ENCODE data around the gene PWWP2B.

- TF ChIP-seq, protein P1, sequence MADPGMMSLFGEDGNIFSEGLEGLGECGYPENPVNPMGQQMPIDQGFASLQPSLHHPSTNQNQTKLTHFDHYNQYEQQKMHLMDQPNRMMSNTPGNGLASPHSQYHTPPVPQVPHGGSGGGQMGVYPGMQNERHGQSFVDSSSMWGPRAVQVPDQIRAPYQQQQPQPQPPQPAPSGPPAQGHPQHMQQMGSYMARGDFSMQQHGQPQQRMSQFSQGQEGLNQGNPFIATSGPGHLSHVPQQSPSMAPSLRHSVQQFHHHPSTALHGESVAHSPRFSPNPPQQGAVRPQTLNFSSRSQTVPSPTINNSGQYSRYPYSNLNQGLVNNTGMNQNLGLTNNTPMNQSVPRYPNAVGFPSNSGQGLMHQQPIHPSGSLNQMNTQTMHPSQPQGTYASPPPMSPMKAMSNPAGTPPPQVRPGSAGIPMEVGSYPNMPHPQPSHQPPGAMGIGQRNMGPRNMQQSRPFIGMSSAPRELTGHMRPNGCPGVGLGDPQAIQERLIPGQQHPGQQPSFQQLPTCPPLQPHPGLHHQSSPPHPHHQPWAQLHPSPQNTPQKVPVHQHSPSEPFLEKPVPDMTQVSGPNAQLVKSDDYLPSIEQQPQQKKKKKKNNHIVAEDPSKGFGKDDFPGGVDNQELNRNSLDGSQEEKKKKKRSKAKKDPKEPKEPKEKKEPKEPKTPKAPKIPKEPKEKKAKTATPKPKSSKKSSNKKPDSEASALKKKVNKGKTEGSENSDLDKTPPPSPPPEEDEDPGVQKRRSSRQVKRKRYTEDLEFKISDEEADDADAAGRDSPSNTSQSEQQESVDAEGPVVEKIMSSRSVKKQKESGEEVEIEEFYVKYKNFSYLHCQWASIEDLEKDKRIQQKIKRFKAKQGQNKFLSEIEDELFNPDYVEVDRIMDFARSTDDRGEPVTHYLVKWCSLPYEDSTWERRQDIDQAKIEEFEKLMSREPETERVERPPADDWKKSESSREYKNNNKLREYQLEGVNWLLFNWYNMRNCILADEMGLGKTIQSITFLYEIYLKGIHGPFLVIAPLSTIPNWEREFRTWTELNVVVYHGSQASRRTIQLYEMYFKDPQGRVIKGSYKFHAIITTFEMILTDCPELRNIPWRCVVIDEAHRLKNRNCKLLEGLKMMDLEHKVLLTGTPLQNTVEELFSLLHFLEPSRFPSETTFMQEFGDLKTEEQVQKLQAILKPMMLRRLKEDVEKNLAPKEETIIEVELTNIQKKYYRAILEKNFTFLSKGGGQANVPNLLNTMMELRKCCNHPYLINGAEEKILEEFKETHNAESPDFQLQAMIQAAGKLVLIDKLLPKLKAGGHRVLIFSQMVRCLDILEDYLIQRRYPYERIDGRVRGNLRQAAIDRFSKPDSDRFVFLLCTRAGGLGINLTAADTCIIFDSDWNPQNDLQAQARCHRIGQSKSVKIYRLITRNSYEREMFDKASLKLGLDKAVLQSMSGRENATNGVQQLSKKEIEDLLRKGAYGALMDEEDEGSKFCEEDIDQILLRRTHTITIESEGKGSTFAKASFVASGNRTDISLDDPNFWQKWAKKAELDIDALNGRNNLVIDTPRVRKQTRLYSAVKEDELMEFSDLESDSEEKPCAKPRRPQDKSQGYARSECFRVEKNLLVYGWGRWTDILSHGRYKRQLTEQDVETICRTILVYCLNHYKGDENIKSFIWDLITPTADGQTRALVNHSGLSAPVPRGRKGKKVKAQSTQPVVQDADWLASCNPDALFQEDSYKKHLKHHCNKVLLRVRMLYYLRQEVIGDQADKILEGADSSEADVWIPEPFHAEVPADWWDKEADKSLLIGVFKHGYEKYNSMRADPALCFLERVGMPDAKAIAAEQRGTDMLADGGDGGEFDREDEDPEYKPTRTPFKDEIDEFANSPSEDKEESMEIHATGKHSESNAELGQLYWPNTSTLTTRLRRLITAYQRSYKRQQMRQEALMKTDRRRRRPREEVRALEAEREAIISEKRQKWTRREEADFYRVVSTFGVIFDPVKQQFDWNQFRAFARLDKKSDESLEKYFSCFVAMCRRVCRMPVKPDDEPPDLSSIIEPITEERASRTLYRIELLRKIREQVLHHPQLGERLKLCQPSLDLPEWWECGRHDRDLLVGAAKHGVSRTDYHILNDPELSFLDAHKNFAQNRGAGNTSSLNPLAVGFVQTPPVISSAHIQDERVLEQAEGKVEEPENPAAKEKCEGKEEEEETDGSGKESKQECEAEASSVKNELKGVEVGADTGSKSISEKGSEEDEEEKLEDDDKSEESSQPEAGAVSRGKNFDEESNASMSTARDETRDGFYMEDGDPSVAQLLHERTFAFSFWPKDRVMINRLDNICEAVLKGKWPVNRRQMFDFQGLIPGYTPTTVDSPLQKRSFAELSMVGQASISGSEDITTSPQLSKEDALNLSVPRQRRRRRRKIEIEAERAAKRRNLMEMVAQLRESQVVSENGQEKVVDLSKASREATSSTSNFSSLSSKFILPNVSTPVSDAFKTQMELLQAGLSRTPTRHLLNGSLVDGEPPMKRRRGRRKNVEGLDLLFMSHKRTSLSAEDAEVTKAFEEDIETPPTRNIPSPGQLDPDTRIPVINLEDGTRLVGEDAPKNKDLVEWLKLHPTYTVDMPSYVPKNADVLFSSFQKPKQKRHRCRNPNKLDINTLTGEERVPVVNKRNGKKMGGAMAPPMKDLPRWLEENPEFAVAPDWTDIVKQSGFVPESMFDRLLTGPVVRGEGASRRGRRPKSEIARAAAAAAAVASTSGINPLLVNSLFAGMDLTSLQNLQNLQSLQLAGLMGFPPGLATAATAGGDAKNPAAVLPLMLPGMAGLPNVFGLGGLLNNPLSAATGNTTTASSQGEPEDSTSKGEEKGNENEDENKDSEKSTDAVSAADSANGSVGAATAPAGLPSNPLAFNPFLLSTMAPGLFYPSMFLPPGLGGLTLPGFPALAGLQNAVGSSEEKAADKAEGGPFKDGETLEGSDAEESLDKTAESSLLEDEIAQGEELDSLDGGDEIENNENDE (IDR thresholded peaks at IDR 0.05; ENCODE audit: insufficient replicate concordance, low read length): no peak
- TF ChIP-seq, protein P2, sequence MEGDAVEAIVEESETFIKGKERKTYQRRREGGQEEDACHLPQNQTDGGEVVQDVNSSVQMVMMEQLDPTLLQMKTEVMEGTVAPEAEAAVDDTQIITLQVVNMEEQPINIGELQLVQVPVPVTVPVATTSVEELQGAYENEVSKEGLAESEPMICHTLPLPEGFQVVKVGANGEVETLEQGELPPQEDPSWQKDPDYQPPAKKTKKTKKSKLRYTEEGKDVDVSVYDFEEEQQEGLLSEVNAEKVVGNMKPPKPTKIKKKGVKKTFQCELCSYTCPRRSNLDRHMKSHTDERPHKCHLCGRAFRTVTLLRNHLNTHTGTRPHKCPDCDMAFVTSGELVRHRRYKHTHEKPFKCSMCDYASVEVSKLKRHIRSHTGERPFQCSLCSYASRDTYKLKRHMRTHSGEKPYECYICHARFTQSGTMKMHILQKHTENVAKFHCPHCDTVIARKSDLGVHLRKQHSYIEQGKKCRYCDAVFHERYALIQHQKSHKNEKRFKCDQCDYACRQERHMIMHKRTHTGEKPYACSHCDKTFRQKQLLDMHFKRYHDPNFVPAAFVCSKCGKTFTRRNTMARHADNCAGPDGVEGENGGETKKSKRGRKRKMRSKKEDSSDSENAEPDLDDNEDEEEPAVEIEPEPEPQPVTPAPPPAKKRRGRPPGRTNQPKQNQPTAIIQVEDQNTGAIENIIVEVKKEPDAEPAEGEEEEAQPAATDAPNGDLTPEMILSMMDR (IDR thresholded peaks at IDR 0.05; ENCODE audit: control extremely low read depth in 1 of 3, insufficient read depth in 1 of 3, low read depth in 1 of 3, low read length in 3 of 3): no peak
- TF ChIP-seq RFX5 (IDR thresholded peaks at IDR 0.05; ENCODE audit: borderline replicate concordance, low read depth, low read length): no peak
- no peak for TF ChIP-seq BRCA1 (IDR thresholded peaks at IDR 0.05; ENCODE audit: low read depth, low read length)
- no peak for TF ChIP-seq BCL11A (IDR thresholded peaks at IDR 0.05; ENCODE audit: low read depth in 2 of 2, low read length in 2 of 2)
- no peak for TF ChIP-seq POU5F1 (IDR thresholded peaks at IDR 0.05; ENCODE audit: low read depth, low read length)
- no peak for TF ChIP-seq POLR2A (IDR thresholded peaks at IDR 0.05; ENCODE audit: control extremely low read depth in 1 of 2, low read depth in 2 of 2, low read length in 2 of 2)
- TF ChIP-seq EP300 (IDR thresholded peaks at IDR 0.05; ENCODE audit: borderline replicate concordance in 1 of 2, low read depth in 2 of 2, low read length in 2 of 2): no peak
- no peak for TF ChIP-seq CEBPB (IDR thresholded peaks at IDR 0.05; ENCODE audit: low read depth, low read length)
Observed at GRCh38 chr10:132415956-132416355, 19.0 kb downstream of the PWWP2B start.

Data from H1 (cell line).